Esophagus muscularis mucosa (tissue), 4 donors: ENCODE measurements around the gene SH2D1B. TPM values are rescaled to one million over a fixed set of nuclear protein-coding genes. Genes with fewer than 3 reads are reported as not detected.
"Not testable (repeated sequence)": the region's sequence is repeated elsewhere in the genome, so short reads cannot be mapped to it uniquely, and the experiment has no call there.

Source experiments
- DNase-seq: peaks from one replicate; pipeline ENCODE4 v3.0.0-alpha.2; 2017; ENCODE audit errors: extremely low spot score
- H3K27ac ChIP-seq, 4 donors: fragments of 200-600 bp; sonication (generic); replicated peaks in 1 of 4; 1 replicate in 3 of 4; 2 replicates in 1 of 4; pipeline ENCODE4 v1.5.1; 2016 to 2019; ENCODE audit warnings: mild to moderate bottlenecking in 1 of 4
- H3K27me3 ChIP-seq, 4 donors: fragments of 200-600 bp; sonication (generic); one replicate each; pipeline versions ENCODE4 v1.5.1 to v1.6.0; 2016 to 2019
- H3K36me3 ChIP-seq, 4 donors: fragments of 200-600 bp; sonication (generic); one replicate each; pipeline ENCODE4 v1.5.1; 2016 to 2019
- H3K4me1 ChIP-seq, 4 donors: fragments of 200-600 bp; sonication (generic); one replicate each; pipeline ENCODE4 v1.5.1; 2016 to 2019
- H3K4me3 ChIP-seq, 4 donors: fragments of 200-600 bp; sonication (generic); 1 replicate in 2 of 4; 2 replicates in 2 of 4; pipeline ENCODE4 v1.5.1; 2016 to 2019; ENCODE audit warnings: mild to moderate bottlenecking in 4 of 4, moderate library complexity in 1 of 4
- H3K9me3 ChIP-seq, 4 donors: fragments of 200-600 bp; sonication (generic); 1 replicate in 3 of 4; 2 replicates in 1 of 4; pipeline ENCODE4 v1.5.1; 2016 to 2019
- EP300 ChIP-seq: sonication (generic); formaldehyde crosslinking; IDR thresholded peaks from one replicate; pipeline ENCODE4 v1.6.1; 2017; ENCODE audit warnings: antibody characterized with exemption
- POLR2A ChIP-seq: fragments of 450-650 bp; IDR thresholded peaks from one replicate; pipeline ENCODE4 v1.6.1; 2017; ENCODE audit warnings: antibody characterized with exemption, moderate library complexity, mild to moderate bottlenecking, low read depth
- POLR2AphosphoS5 ChIP-seq, 2 donors: sonication (generic); formaldehyde crosslinking; IDR thresholded peaks; one replicate each; pipeline ENCODE4 v1.6.1; 2017; ENCODE audit warnings: antibody characterized with exemption in 2 of 2
- WGBS: methylation state at CpG from one replicate; pipeline ENCODE4 v1.1.5; 2018; 5-methylcytosine and 5-hydroxymethylcytosine counted together
- intact Hi-C: fragments of 100-400 bp; cut with DNase I; formaldehyde crosslinking; loops from one replicate; pipeline ENCODE4 v1.15.1; 2023
- total RNA-seq, 4 donors: library from RNA; depleted of rRNA; stranded (reverse); fragments of >200 nt; gene quantifications; one replicate each; pipeline versions ENCODE4 v1.1.0 to v1.2.1, GENCODE V29; 2016
- TF ChIP-seq, protein P1 (sequence below), 3 experiments: fragments of 200-600 bp in 2 of 3; fragments of 450-650 bp in 1 of 3; sonication (generic) in 2 of 3; IDR thresholded peaks; one replicate each; pipeline ENCODE4 v1.5.1; 2017 to 2019; ENCODE audit warnings: antibody characterized with exemption in 3 of 3, mild to moderate bottlenecking in 2 of 3, moderate library complexity in 1 of 3

SH2D1B gene, protein sequence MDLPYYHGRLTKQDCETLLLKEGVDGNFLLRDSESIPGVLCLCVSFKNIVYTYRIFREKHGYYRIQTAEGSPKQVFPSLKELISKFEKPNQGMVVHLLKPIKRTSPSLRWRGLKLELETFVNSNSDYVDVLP
- 1 to 10 TPM in 1 of 4 donors, not detected in 3; 1.2 TPM for total RNA-seq

DNA sequence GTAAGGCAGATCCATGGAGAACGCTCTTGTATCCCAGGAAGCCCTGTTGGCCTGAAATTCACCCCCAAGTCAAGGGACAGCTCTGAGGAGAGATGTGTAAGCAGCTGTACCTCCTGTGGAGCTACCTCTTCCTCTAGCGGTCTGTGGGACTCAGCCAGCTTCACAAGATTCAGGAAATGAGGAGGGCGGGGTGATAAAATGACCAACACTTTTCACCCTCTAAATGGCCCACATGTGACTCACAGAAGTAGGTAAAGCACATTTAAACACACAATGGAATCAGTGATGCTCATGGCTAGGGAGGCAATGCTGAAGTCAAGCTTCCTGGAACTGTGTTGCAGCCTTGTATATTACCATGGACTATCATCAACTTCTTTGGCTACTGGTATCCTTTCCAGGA lies at the start of gene SH2D1B:
SH2D1B (minus strand) TSS at position 135 of the 400 bp plus-strand sequence; CDS start at position 15, 120 bp downstream.
- no peak for TF ChIP-seq EP300
- TF ChIP-seq, protein P1, sequence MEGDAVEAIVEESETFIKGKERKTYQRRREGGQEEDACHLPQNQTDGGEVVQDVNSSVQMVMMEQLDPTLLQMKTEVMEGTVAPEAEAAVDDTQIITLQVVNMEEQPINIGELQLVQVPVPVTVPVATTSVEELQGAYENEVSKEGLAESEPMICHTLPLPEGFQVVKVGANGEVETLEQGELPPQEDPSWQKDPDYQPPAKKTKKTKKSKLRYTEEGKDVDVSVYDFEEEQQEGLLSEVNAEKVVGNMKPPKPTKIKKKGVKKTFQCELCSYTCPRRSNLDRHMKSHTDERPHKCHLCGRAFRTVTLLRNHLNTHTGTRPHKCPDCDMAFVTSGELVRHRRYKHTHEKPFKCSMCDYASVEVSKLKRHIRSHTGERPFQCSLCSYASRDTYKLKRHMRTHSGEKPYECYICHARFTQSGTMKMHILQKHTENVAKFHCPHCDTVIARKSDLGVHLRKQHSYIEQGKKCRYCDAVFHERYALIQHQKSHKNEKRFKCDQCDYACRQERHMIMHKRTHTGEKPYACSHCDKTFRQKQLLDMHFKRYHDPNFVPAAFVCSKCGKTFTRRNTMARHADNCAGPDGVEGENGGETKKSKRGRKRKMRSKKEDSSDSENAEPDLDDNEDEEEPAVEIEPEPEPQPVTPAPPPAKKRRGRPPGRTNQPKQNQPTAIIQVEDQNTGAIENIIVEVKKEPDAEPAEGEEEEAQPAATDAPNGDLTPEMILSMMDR (IDR thresholded peaks at IDR 0.05), result no peak
- no peak for DNase-seq
- Histone ChIP-seq H3K4me1 (no peaks in the 10 kb centered on the region), H3K36me3 (no peaks in the 10 kb centered on the region), H3K9me3 (no peaks in the 10 kb centered on the region), H3K27me3 (peaks cover 0 to 6% (median 0%) of the 10 kb centered on the region in 4 donors), H3K4me3 (no peak within 1 kb of the TSS), H3K27ac (no peak within 1 kb of the TSS)
- 69% methylated on average over 2 of the region's 3 CpGs for WGBS
- intact Hi-C loops, result no loop called here

DNA sequence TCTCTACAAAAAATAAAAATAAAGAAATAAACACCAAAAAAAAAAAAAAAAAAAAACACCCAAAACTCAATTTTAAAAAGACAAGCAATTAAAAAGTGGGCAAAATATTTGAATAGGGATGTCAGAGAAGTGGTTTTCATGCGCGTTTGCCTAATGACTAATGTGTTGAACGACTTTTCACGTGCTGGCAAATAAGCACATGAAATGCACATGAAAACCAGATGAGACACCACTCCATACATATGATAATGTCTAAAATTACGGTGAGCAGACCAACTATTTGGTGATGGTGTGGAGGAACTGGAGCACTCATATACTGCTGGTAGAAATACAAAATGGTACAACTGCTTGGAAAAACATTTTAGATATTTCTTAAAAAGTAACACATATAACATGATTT lies 46.3 kb upstream of the SH2D1B start:
- TF ChIP-seq, protein P1 (IDR thresholded peaks at IDR 0.05), result no peak
- TF ChIP-seq POLR2A, result no peak
- TF ChIP-seq EP300, result no peak
- TF ChIP-seq POLR2AphosphoS5 (IDR thresholded peaks at IDR 0.05), result no peak
- Histone ChIP-seq H3K4me3 (no peak overlapping the region), H3K27ac (no peak overlapping the region), H3K9me3 (no peaks in the 10 kb centered on the region), H3K4me1 (no peaks in the 10 kb centered on the region), H3K27me3 (no peaks in the 10 kb centered on the region), H3K36me3 (no peaks in the 10 kb centered on the region)
- intact Hi-C loops, result no loop called here
- DNase-seq, result no peak
- WGBS, result 93% methylated on average over 5 of the region's 5 CpGs

DNA sequence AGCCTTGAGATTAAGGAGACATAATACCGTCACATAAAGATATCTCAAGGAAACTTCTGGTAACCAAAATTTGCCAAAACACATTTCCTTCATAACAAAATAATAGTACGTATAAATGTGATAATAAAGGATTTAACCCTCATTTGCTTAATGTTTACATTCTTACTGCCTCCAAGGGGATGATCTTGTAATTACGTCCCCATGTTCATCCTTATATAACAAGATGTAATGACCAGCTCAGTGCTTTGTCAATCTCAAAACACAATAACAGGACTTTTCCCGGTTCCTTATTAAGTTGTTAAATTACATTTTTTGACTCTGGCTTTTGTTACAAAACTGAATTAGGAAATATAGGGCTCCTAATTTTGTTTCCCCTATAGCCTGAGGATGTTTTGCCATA lies 44.4 kb upstream of the SH2D1B start:
- WGBS, result 89% methylated on average over 4 of the region's 4 CpGs
- intact Hi-C loops, result no loop called here
- no peak for DNase-seq
- H3K9me3 ChIP-seq, result no peaks in the 10 kb centered on the region
- H3K27me3 ChIP-seq, result no peaks in the 10 kb centered on the region
- H3K4me1 ChIP-seq, result no peaks in the 10 kb centered on the region
- no peak overlapping the region for H3K4me3 ChIP-seq
- no peak for TF ChIP-seq POLR2AphosphoS5 (IDR thresholded peaks at IDR 0.05)
- no peak for TF ChIP-seq EP300
- TF ChIP-seq, protein P1 (IDR thresholded peaks at IDR 0.05), result no peak
- TF ChIP-seq POLR2A, result no peak
- no peaks in the 10 kb centered on the region for H3K36me3 ChIP-seq
- H3K27ac ChIP-seq, result no peak overlapping the region

DNA sequence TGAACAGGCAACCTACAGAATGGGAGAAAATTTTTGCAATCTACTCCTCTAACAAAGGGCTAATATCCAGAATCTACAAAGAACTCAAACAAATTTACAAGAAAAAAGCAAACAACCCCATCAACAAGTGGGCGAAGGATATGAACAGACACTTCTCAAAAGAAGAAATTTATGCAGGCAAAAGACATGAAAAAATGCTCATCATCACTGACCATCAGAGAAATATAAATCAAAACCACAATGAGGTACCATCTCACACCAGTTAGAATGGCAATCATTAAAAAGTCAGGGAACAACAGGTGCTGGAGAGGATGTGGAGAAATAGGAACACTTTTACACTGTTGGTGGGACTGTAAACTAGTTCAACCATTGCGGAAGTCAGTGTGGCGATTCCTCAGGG lies 42.4 kb upstream of the SH2D1B start:
- H3K27me3 ChIP-seq, intact Hi-C loops: not testable (repeated sequence)

DNA sequence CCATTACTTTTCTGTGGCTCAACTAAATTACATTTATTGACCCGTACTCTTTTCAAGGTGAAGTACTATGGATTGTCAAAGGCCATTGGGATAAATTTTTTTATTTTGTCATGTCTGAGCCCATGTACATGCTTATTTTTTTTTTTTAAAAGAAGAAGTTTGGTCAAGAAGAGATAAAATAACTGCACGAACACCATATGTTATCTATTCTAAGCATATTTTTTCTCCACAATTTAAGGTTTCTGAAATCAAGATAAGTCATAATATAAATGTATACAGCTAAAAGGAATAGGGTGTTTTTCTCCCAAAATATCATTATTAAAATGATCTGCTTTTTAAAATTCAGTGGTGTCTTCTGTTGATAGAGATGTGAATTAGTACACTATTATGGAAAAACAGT lies 35.0 kb upstream of the SH2D1B start:
- Histone ChIP-seq H3K27me3 (peaks cover 0 to 24% (median 0%) of the 10 kb centered on the region in 4 donors), H3K36me3 (no peaks in the 10 kb centered on the region), H3K9me3 (no peaks in the 10 kb centered on the region), H3K4me3 (no peak overlapping the region), H3K27ac (no peak overlapping the region), H3K4me1 (no peaks in the 10 kb centered on the region)
- no peak for DNase-seq
- 83% methylated on average over 2 of the region's 2 CpGs for WGBS
- no peak for TF ChIP-seq EP300
- TF ChIP-seq POLR2AphosphoS5 (IDR thresholded peaks at IDR 0.05), result no peak
- TF ChIP-seq, protein P1 (IDR thresholded peaks at IDR 0.05), result no peak
- no peak for TF ChIP-seq POLR2A
- intact Hi-C loops, result no loop called here

More for the DNA sequence above, 42.4 kb upstream of the SH2D1B start:
- H3K27ac ChIP-seq, H3K4me1 ChIP-seq, H3K4me3 ChIP-seq, H3K36me3 ChIP-seq, H3K9me3 ChIP-seq, DNase-seq: not testable (repeated sequence)
- 89% methylated on average over 1 of the region's 3 CpGs for WGBS
